ENCODE data around the gene ADH6. TPM values are rescaled to one million over a fixed set of nuclear protein-coding genes. Genes with fewer than 3 reads are reported as not detected.
"Not testable (repeated sequence)": the region's sequence is repeated elsewhere in the genome, so short reads cannot be mapped to it uniquely, and the experiment has no call there.

Gene ADH6
- polyA plus RNA-seq, 2 of the 4 experiments (the other 2 are of a cell fraction) = 0.72 TPM; not detected in 1

- TF ChIP-seq CTCF (IDR thresholded peaks at IDR 0.05) (no peak), NPAS2 (CRISPR knock-in tag; IDR thresholded peaks at IDR 0.05; ENCODE audit: borderline replicate concordance) (no peak), FOSL2 (IDR thresholded peaks at IDR 0.05) (no peak), FOSL2 (CRISPR knock-in tag; IDR thresholded peaks at IDR 0.05) (no peak), RCOR1 (IDR thresholded peaks at IDR 0.05; ENCODE audit: low read depth, low read length) (no peak)
These were observed 33.7 kb upstream of the ADH6 start (continued) for GRCh38 chr4:99252746-99253145.

GRCh38 chr4:99248714-99249113, 29.7 kb upstream of the ADH6 start:
- no peak for TF ChIP-seq PHF8 (IDR thresholded peaks at IDR 0.05; ENCODE audit: borderline replicate concordance, low read depth)
- no peak for TF ChIP-seq RARB (CRISPR knock-in tag; IDR thresholded peaks at IDR 0.05)
- no peak for TF ChIP-seq MAFK (IDR thresholded peaks at IDR 0.05; ENCODE audit: partially characterized antibody)
- TF ChIP-seq EHF (CRISPR knock-in tag; IDR thresholded peaks at IDR 0.05) = no peak
- no peak for TF ChIP-seq PBX3 (IDR thresholded peaks at IDR 0.05)
- TF ChIP-seq FOSL2 (IDR thresholded peaks at IDR 0.05) = no peak
- TF ChIP-seq FOSL2 (CRISPR knock-in tag; IDR thresholded peaks at IDR 0.05) = no peak
- no peak for TF ChIP-seq ZC3H11A (IDR thresholded peaks at IDR 0.05)
- no peaks in the 10 kb centered on the region for H3K4me1 ChIP-seq
- H3K27ac ChIP-seq = no peak overlapping the region
- no peaks in the 10 kb centered on the region for H3K9me3 ChIP-seq
- FAIRE-seq (no peak), ATAC-seq (no peak), DNase-seq (ENCODE audit: low read depth in 1 of 2, low spot score in 1 of 2) (no peak)
- H3K4me2 ChIP-seq = no peak overlapping the region
- 48% methylated on average over 1 of the region's 1 CpG for WGBS (ENCODE audit: missing lambda C conversion rate)
- no peak overlapping the region for H3K4me3 ChIP-seq
- ChIA-PET POLR2A (no interaction called here), CTCF (no interaction called here)

- FAIRE-seq = no peak
- no peak overlapping the region for H3K4me3 ChIP-seq
- no peak for ATAC-seq
- WGBS (ENCODE audit: missing lambda C conversion rate) = 6% methylated on average over 1 of the region's 1 CpG
- CTCF ChIA-PET = no interaction called here
- DNase-seq (ENCODE audit: low read depth in 1 of 2, low spot score in 1 of 2) = no peak
- H3K27ac ChIP-seq = no peak overlapping the region
- no peaks in the 10 kb centered on the region for H3K4me1 ChIP-seq
- H3K9me3 ChIP-seq = no peaks in the 10 kb centered on the region
- no peak overlapping the region for H3K4me2 ChIP-seq
- POLR2A ChIA-PET = no interaction called here
- no peak for TF ChIP-seq MYC (IDR thresholded peaks at IDR 0.05; ENCODE audit: borderline replicate concordance, low read length)
- TF ChIP-seq RNF2 (IDR thresholded peaks at IDR 0.05; ENCODE audit: borderline replicate concordance, low read depth) = no peak
- no peak for TF ChIP-seq RAD21 (conservative IDR thresholded peaks at IDR 0.05 in 1 of 2, IDR thresholded peaks at IDR 0.05 in 1 of 2)
- no peak for TF ChIP-seq RFX5 (IDR thresholded peaks at IDR 0.05)
These were observed 16.9 kb upstream of the ADH6 start for GRCh38 chr4:99235955-99236354.

- TF ChIP-seq CTCF (IDR thresholded peaks at IDR 0.05) = no peak
- POLR2A ChIA-PET = no interaction called here
- CTCF ChIA-PET = no interaction called here
- WGBS (ENCODE audit: missing lambda C conversion rate) = 33% methylated on average over 2 of the region's 2 CpGs
- no peaks in the 10 kb centered on the region for H3K9me3 ChIP-seq
- no peaks in the 10 kb centered on the region for H3K4me1 ChIP-seq
- ATAC-seq = no peak
- no peak for DNase-seq (ENCODE audit: low read depth in 1 of 2, low spot score in 1 of 2)
- H3K4me2 ChIP-seq = no peak overlapping the region
- no peak overlapping the region for H3K27ac ChIP-seq
- no peak for FAIRE-seq
- no peak overlapping the region for H3K4me3 ChIP-seq
These were observed 15.4 kb upstream of the ADH6 start for GRCh38 chr4:99234331-99235010.

GRCh38 chr4:99233397-99233796, 14.4 kb upstream of the ADH6 start:
- H3K27ac ChIP-seq; POLR2A ChIA-PET; DNase-seq (ENCODE audit: low read depth in 1 of 2, low spot score in 1 of 2); ATAC-seq; H3K4me1 ChIP-seq; H3K9me3 ChIP-seq; H3K4me3 ChIP-seq; CTCF ChIA-PET; H3K4me2 ChIP-seq; FAIRE-seq: not testable (repeated sequence)
- 31% methylated on average over 2 of the region's 2 CpGs for WGBS (ENCODE audit: missing lambda C conversion rate)

- POLR2A ChIA-PET = not testable (repeated sequence)
These were observed 9.7 kb upstream of the ADH6 start for GRCh38 chr4:99228706-99229105.

GRCh38 chr4:99227646-99228045, 8.6 kb upstream of the ADH6 start:
- H3K4me3 ChIP-seq; H3K27ac ChIP-seq; H3K9me3 ChIP-seq; H3K4me2 ChIP-seq; POLR2A ChIA-PET; CTCF ChIA-PET; FAIRE-seq; DNase-seq (ENCODE audit: low read depth in 1 of 2, low spot score in 1 of 2); ATAC-seq; H3K4me1 ChIP-seq: not testable (repeated sequence)
- WGBS (ENCODE audit: missing lambda C conversion rate) = 52% methylated on average over 4 of the region's 4 CpGs

More at GRCh38 chr4:99228706-99229105, 9.7 kb upstream of the ADH6 start:
- DNase-seq (ENCODE audit: low read depth in 1 of 2, low spot score in 1 of 2); H3K27ac ChIP-seq; H3K9me3 ChIP-seq; H3K4me3 ChIP-seq; H3K4me2 ChIP-seq; ATAC-seq; FAIRE-seq; H3K4me1 ChIP-seq; CTCF ChIA-PET: not testable (repeated sequence)
- WGBS (ENCODE audit: missing lambda C conversion rate) = 0% methylated on average over 1 of the region's 1 CpG
